GM12874 (cell line): ENCODE measurements around the gene BHMT2.

Source experiments
- TF ChIP-seq, protein P1 (sequence below): IDR thresholded peaks from 2 replicates; pipeline ENCODE4 v1.5.1; 2011; ENCODE audit warnings: low read depth, mild to moderate bottlenecking, control low read depth, low read length, moderate library complexity; ENCODE audit not compliant: insufficient read depth

BHMT2 gene

GRCh38 chr5:79047199-79047598, 22.4 kb upstream of the BHMT2 start:
- TF ChIP-seq, protein P1, sequence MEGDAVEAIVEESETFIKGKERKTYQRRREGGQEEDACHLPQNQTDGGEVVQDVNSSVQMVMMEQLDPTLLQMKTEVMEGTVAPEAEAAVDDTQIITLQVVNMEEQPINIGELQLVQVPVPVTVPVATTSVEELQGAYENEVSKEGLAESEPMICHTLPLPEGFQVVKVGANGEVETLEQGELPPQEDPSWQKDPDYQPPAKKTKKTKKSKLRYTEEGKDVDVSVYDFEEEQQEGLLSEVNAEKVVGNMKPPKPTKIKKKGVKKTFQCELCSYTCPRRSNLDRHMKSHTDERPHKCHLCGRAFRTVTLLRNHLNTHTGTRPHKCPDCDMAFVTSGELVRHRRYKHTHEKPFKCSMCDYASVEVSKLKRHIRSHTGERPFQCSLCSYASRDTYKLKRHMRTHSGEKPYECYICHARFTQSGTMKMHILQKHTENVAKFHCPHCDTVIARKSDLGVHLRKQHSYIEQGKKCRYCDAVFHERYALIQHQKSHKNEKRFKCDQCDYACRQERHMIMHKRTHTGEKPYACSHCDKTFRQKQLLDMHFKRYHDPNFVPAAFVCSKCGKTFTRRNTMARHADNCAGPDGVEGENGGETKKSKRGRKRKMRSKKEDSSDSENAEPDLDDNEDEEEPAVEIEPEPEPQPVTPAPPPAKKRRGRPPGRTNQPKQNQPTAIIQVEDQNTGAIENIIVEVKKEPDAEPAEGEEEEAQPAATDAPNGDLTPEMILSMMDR, result no peak

DNA sequence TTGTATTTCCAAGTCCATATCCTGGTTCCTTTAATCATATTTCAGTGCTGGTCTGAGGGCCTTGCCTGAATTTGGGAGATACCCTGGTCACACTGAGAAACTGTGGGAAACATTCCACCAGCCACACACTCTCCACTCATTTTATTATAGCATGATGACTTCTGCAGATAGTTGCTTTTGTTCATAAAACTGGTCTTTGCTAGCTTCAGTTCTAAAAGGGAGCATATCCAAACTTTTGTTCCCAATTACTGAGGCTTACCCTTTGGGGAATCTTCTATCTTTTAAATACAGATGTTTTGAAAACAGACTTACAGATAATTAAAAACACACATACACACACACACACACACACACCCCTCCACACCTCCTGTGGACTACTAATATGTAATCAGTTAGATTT, 21.1 kb upstream of the BHMT2 start:
- TF ChIP-seq, protein P1, result no peak

DNA sequence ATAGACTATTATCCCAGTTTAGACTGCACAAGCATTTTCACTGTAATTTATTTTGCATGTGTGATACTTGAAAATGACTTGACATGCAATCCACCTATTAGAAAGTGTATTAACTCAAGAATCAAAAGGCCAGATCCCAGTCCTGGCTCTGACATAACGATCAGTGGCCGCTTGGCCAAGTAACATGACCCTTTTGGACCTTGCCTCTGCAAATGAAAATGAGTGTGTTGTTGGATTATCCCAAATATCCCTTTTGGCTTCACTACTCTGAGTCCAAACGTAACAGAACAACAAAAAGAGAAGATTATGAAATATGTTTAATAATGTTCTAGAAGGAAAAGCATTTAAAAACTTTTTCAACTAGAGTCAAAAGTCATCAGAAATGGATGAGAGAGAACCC, 19.1 kb upstream of the BHMT2 start:
- TF ChIP-seq, protein P1, result no peak

GRCh38 chr5:79053321-79053720, 16.2 kb upstream of the BHMT2 start:
- TF ChIP-seq, protein P1, result no peak

DNA sequence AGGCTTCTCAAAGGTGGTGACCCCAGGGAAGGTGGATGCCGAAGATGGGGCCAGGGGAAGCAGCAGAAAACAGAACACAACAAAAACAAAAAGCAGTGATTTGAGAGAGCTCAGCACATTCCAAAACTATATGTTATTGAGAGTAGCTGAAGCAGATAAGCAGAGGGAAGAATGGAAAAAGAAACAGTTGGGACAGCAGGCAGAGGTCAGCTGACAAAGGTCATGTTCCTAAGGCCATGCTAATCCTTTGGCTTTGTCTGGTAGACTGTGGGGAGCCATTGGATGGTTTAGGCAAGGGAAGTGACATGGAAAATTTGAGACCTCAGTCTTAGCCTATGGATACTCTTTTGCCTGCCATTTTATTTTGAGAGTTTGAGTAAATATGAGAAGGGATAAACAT, 14.6 kb upstream of the BHMT2 start:
- TF ChIP-seq, protein P1, result no peak

DNA sequence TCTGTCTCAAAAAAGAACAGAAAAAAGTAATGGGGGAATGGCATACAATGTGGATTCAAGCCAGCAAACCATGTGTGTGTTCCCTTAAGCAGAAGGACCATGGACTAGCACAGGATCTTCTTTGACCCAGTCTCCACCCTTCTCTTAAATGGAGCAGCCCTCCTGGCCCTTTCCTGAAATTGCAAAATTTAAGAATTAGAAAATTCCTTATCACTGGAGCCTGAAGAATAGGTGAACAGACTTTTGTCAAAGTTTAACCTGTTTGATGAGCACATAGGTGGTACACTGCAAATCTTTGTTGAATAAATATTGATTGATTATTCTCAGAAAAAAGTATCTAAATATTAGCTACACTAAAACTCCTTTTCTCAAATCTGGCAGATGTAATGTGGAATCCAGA, 12.7 kb upstream of the BHMT2 start:
- TF ChIP-seq, protein P1, result no peak

- TF ChIP-seq, protein P1, result no peak
Observed at GRCh38 chr5:79059674-79060073, 9.9 kb upstream of the BHMT2 start.

DNA sequence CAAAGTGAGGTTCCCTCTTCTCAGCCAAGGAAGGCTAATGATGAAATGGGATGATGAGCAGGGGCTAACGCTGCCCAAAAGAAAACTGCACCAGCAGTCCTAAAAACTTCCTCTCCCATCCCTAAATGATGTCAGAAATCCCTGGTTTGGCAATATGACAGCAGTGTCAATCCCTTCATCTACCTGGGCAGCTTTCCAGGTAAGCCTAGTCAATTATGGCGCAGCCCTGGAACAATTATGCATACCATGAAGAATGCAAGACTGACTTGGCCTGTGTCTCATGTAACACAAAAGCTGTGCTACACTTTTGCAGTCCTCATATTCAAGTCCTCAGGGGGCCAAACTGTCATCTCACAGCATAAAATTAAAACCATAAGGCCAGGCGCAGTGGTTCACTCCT, 7.1 kb upstream of the BHMT2 start:
- TF ChIP-seq, protein P1, result no peak
